ENCODE measurements around the gene SENP1.

DNA sequence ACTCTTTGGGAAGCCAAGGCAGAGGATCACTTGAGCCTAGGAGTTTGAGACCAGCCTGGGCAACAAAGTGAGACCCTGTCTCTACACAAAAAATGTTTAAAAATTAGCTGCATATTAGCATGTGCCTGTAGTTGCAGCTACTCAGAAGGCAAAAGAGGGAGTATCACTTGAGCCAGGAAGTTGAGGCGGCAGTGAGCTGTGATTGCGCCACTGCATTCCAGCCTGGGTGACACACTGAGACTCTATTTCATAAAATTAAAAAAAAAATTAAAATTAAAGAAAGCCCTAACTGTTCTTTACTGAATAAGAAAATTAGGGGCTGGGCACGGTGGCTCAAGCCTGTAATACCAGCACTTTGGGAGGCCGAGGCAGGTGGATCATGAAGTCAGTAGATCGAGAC is 27.0 kb downstream of the SENP1 start:
- TF ChIP-seq, protein P1, sequence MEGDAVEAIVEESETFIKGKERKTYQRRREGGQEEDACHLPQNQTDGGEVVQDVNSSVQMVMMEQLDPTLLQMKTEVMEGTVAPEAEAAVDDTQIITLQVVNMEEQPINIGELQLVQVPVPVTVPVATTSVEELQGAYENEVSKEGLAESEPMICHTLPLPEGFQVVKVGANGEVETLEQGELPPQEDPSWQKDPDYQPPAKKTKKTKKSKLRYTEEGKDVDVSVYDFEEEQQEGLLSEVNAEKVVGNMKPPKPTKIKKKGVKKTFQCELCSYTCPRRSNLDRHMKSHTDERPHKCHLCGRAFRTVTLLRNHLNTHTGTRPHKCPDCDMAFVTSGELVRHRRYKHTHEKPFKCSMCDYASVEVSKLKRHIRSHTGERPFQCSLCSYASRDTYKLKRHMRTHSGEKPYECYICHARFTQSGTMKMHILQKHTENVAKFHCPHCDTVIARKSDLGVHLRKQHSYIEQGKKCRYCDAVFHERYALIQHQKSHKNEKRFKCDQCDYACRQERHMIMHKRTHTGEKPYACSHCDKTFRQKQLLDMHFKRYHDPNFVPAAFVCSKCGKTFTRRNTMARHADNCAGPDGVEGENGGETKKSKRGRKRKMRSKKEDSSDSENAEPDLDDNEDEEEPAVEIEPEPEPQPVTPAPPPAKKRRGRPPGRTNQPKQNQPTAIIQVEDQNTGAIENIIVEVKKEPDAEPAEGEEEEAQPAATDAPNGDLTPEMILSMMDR (IDR thresholded peaks at IDR 0.05) = no peak
- no peak for TF ChIP-seq POLR2A (IDR thresholded peaks at IDR 0.05)

Data from heart left ventricle (tissue), 13 donors.